H1 (cell line): ENCODE results near the gene CYP2C19. TPM values are rescaled to one million over a fixed set of nuclear protein-coding genes. Genes with fewer than 3 reads are reported as not detected.

Experiments used
- EP300 ChIP-seq, 2 experiments: IDR thresholded peaks; 1 replicate in 1 of 2; 2 replicates in 1 of 2; pipeline ENCODE4 v1.6.1; 2011 to 2012; ENCODE audit warnings: low read depth in 2 of 2, low read length in 2 of 2, mild to moderate bottlenecking in 2 of 2, borderline replicate concordance in 1 of 2, inconsistent platforms in 1 of 2, moderate library complexity in 1 of 2
- KDM4A ChIP-seq: IDR thresholded peaks from one replicate; pipeline ENCODE4 v1.7.1; 2012; ENCODE audit warnings: low read depth, mild to moderate bottlenecking, moderate library complexity, low read length, inconsistent platforms; ENCODE audit not compliant: severe bottlenecking
- RXRA ChIP-seq: IDR thresholded peaks from 2 replicates; pipeline ENCODE4 v1.6.1; 2011; ENCODE audit warnings: low read depth, mild to moderate bottlenecking, low read length, moderate library complexity; ENCODE audit not compliant: insufficient read depth
- SIN3A ChIP-seq, 2 experiments: IDR thresholded peaks in 1 of 2; conservative IDR thresholded peaks in 1 of 2; 2 replicates each; pipeline ENCODE4 v1.6.1; 2011 to 2012; ENCODE audit warnings: low read length in 2 of 2, improper control_type of control experiment in 1 of 2, low read depth in 1 of 2, mild to moderate bottlenecking in 1 of 2
- polyA plus RNA-seq, 7 experiments: library from polyadenylated mRNA; depleted of rRNA in 3 of 7; stranded (reverse) in 5 of 7; unstranded in 2 of 7; fragments of >200 nt in 5 of 7; fragments of 200-250 nt in 2 of 7; gene quantifications; 1 replicate in 5 of 7; 2 replicates in 1 of 7; 4 replicates in 1 of 7; pipeline versions ENCODE4 v1.2.1 to v1.2.3, GENCODE V29; 2011 to 2013; ENCODE audit warnings: missing spikeins in 2 of 7, mixed read lengths in 2 of 7
- total RNA-seq: library from RNA; stranded (reverse); fragmentation: NEBNext Ultra II Directional; extraction: Animal tissue kit (Norgen Biotek cat#: 25700); gene quantifications from 2 replicates; pipeline ENCODE4 v1.2.1, GENCODE V29; 2021
- TF ChIP-seq, protein P1 (sequence below): IDR thresholded peaks from 2 replicates; pipeline ENCODE4 v1.6.1; 2012; ENCODE audit warnings: inconsistent platforms

CYP2C19 gene
- total and polyA plus RNA-seq, 2 of the 8 experiments (the other 6 are each of a cell fraction or from before 2014, with no cell fraction given) = not detected

DNA sequence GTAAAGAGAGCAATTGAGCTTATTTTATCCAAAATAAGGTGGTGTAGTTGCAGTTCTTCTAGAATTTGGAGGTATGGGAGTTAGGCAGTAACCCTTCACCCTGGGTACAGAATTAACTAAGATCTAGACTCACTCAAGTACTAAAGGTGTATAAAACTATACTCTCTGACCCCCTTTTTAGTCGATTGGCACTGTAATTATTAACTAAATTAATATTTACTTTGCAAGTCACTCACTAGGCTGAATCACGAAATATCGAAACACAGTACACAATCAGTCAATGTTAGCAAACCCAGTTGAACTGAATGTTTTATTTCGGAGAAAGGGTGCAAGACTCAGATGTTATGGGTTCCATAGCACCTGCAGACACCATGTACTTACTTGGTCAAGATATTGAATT is 14.6 kb upstream of the CYP2C19 start (continued):
- TF ChIP-seq KDM4A = no peak
- TF ChIP-seq SIN3A (conservative IDR thresholded peaks at IDR 0.05 in 1 of 2, IDR thresholded peaks at IDR 0.05 in 1 of 2; ENCODE audit: low read depth in 1 of 2, low read length in 2 of 2) = no peak
- TF ChIP-seq, protein P1, sequence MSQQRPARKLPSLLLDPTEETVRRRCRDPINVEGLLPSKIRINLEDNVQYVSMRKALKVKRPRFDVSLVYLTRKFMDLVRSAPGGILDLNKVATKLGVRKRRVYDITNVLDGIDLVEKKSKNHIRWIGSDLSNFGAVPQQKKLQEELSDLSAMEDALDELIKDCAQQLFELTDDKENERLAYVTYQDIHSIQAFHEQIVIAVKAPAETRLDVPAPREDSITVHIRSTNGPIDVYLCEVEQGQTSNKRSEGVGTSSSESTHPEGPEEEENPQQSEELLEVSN = no peak
- no peak for TF ChIP-seq EP300 (IDR thresholded peaks at IDR 0.05; ENCODE audit: borderline replicate concordance in 1 of 2, low read depth in 2 of 2, low read length in 2 of 2)
- TF ChIP-seq RXRA = no peak
- TF ChIP-seq, all 59 proteins: peak for 0
